ENCODE measurements around the gene RHEB. TPM values are rescaled to one million over a fixed set of nuclear protein-coding genes. Genes with fewer than 3 reads are reported as not detected.

The RHEB gene
- polyA plus RNA-seq, 1 experiment, result 154 TPM

GRCh38 chr7:151505836-151506468 lies 13.7 kb downstream of the RHEB start:
- POLR2A ChIA-PET, result interaction anchor here (0.5 kb wide), 1 partner anchor 46 kb away, joined by 5 read pairs; no protein-coding TSS in a partner anchor
- H3K27me3 ChIP-seq (ENCODE audit: control insufficient read depth, insufficient read depth, low read length), result no peaks in the 10 kb centered on the region
- H3K27ac ChIP-seq (ENCODE audit: low read depth, low read length), result no peak overlapping the region
- CTCF ChIA-PET, result interaction anchor here (0.6 kb wide), 1 partner anchor 125 kb away, joined by 3 read pairs; no protein-coding TSS in a partner anchor
- H3K9me3 ChIP-seq (ENCODE audit: control insufficient read depth, insufficient read depth, low read length), result peaks cover 4% of the 10 kb centered on the region; the same call in 1 of the 2 replicates
- DNase-seq (ENCODE audit: low read depth, low spot score), result no peak
- no peak for TF ChIP-seq CTCF (IDR thresholded peaks at IDR 0.05; ENCODE audit: low read depth, low read length)
- no peak overlapping the region for H3K4me3 ChIP-seq (ENCODE audit: low read depth, low read length)

- ChIA-PET POLR2A (interaction anchor here (0.5 to 0.9 kb wide), 3 partner anchors 14 to 106 kb away, joined by 3 to 5 read pairs (median 3); partner anchors contain the start of gene RHEB), CTCF (no interaction called here)
- Histone ChIP-seq H3K27me3 (ENCODE audit: control insufficient read depth, insufficient read depth, low read length) (no peaks in the 10 kb centered on the region), H3K27ac (ENCODE audit: low read depth, low read length) (no peak overlapping the region), H3K9me3 (ENCODE audit: control insufficient read depth, insufficient read depth, low read length) (peaks cover 4% of the 10 kb centered on the region; the same call in 1 of the 2 replicates), H3K4me3 (ENCODE audit: low read depth, low read length) (no peak overlapping the region)
- DNase-seq (ENCODE audit: low read depth, low spot score), result no peak
- TF ChIP-seq CTCF (IDR thresholded peaks at IDR 0.05; ENCODE audit: low read depth, low read length), result no peak
Observed at GRCh38 chr7:151505433-151505832, 14.3 kb downstream of the RHEB start.

DNA sequence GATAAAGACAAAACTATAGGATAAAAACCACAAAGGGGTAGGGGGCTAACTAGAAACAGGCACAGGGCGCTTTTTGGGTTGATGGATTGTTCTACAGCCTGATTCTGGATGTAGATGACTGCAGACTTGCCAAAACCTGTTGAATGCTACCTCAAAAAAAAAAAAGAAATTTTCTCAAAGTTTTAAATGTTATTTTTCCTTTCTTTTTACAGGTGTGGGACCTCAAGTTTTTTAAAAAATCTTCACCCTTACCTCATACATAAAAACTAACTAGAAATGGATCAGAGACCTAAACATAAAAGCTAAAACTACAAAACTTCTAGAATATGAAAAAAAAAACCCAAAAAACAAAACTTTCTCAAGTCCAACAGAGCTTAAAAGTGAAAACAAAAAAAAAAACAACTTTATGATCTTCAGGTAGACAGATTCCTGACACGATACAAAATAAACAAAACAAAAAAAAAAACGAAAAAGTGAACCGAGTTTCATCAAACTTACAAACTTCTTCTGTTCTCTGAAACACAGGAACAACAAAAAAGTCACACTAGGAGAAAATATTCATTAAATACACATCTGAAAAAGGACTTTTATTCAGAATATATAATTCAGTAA lies 14.9 kb downstream of the RHEB start:
- Histone ChIP-seq H3K27me3 (ENCODE audit: control insufficient read depth, insufficient read depth, low read length) (no peaks in the 10 kb centered on the region), H3K27ac (ENCODE audit: low read depth, low read length) (no peak overlapping the region), H3K9me3 (ENCODE audit: control insufficient read depth, insufficient read depth, low read length) (peaks cover 4% of the 10 kb centered on the region; the same call in 1 of the 2 replicates), H3K4me3 (ENCODE audit: low read depth, low read length) (no peak overlapping the region)
- no peak for TF ChIP-seq CTCF (IDR thresholded peaks at IDR 0.05; ENCODE audit: low read depth, low read length)
- CTCF ChIA-PET, result interaction anchor here (0.6 to 0.7 kb wide), 2 partner anchors 249 to 386 kb away, joined by 3 read pairs; no protein-coding TSS in a partner anchor
- DNase-seq (ENCODE audit: low read depth, low spot score), result no peak
- POLR2A ChIA-PET, result interaction anchor here (0.6 to 0.9 kb wide), 4 partner anchors 11 to 295 kb away, joined by 3 read pairs; partner anchors contain the start of gene RHEB

DNA sequence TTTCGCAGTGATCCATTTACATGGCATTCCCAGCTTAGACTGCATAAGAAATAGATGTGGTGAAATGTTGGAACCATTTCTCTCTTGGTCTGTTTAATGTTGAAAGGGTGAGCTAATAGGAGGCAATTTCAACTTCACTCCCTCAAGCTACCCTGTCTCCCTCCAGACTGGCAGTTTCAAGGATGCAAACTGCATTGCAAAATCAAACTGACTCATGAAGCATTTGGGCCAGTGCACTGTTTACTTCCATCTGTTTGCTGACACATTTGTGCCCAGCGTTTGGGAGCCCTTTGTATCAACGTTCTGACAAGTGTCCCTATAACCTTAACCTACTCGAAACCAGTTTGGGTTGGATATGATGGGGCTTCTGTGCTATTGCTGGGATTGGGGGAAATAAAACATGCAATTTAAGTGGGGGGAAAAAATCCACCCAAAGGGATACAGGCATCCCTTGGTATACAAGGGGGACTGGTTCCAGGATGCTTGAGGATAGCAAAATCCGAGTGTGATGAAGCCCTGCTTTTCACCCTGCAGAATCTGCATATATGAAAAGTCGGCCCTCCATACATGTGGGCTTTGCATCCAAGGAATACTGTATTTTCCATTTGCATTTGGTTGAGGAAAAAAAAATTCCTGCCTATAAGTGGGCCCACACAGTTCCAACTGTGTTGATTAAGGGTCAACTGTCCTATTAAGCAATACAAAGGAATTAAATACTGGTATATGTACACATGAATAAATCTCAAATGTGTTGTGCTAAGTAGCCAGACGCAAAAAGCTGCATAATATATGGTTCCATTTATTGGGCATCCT lies 15.6 kb downstream of the RHEB start:
- no peak for TF ChIP-seq CTCF (IDR thresholded peaks at IDR 0.05; ENCODE audit: low read depth, low read length)
- Histone ChIP-seq H3K27me3 (ENCODE audit: control insufficient read depth, insufficient read depth, low read length) (no peaks in the 10 kb centered on the region), H3K9me3 (ENCODE audit: control insufficient read depth, insufficient read depth, low read length) (peaks cover 4% of the 10 kb centered on the region; the same call in 1 of the 2 replicates), H3K4me3 (ENCODE audit: low read depth, low read length) (no peak overlapping the region), H3K27ac (ENCODE audit: low read depth, low read length) (no peak overlapping the region)
- ChIA-PET CTCF (interaction anchor here (0.6 to 0.7 kb wide), 2 partner anchors 249 to 385 kb away, joined by 3 read pairs; no protein-coding TSS in a partner anchor), POLR2A (interaction anchor here (0.6 to 1.1 kb wide), 6 partner anchors 12 to 295 kb away, joined by 3 read pairs; partner anchors contain the start of genes NUB1 and RHEB)
- peak; percentile 63 for DNase-seq (ENCODE audit: low read depth, low spot score)

All from AG04450 (cell line).